Islet precursor cell (in vitro differentiated cells): ENCODE results near the gene GPR25.
A peak's percentile ranks its signal among the peaks of the same experiment; 100 is the strongest.

ENCODE experiments used
- DNase-seq: peaks from one replicate; pipeline ENCODE4 v3.0.0-alpha.2; 2018

GPR25 gene

GRCh38 chr1:200873671-200874397, 1.1 kb downstream of the GPR25 start:
- DNase-seq = peak; percentile 54

DNA sequence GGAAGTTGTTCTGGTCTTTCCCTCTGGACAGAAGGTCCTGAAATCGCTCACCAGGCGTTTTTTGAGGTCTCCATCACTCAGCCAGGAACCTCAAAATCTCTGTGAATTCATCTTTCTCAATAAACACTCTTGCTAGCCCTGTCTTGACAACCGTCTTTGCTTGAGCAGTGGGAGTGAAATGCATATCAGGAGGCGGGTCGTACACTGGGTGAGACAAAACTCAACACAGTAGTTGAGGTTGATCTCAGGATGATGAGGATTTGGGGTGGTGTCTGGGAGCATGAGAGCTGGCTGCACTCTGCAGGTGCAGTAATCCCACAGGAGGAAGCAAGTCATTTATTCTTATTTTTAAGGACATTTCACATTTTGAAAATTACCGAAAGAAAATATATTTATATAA, 1.9 kb downstream of the GPR25 start:
- DNase-seq = no peak

DNA sequence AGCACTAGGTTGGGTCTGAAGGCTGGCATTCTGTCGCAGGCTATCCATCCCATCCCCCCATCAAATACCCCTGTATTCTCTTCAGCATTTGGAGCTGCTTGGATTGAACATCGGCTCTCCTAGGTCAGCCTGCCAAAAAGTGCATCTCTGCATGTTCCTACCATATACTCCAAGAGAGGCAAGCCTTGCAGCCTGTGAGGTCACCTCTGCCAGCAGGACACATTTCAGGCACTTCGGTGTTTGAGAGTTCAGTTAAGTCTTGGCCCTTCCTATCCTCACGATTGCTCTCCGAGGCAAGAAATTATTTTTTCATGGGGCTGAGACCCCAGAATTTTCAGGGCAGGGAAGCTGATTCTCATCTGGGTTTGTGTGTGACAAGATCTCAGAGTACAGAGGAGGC, 2.6 kb downstream of the GPR25 start:
- no peak for DNase-seq

DNA sequence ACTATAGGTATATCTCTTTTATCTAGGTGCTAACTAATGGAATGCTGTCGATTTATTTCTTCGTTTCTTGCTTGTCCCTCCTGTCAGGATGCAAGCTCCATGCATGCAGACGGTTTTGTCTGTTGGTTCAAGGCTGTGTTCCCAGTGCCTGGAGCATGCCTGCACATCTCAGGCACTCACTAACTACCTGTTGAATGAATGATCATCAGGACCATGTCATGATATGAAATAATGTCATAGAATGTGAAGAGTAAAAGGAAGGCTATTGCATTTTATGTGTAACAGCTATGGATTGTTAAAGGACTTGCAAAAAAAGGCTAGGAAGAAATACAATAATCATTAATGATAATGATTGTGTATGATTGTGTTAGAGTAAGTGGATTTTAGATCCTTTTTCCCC, 4.2 kb downstream of the GPR25 start:
- DNase-seq = no peak

- no peak for DNase-seq
Measured at GRCh38 chr1:200877839-200878551, 5.2 kb downstream of the GPR25 start.

DNA sequence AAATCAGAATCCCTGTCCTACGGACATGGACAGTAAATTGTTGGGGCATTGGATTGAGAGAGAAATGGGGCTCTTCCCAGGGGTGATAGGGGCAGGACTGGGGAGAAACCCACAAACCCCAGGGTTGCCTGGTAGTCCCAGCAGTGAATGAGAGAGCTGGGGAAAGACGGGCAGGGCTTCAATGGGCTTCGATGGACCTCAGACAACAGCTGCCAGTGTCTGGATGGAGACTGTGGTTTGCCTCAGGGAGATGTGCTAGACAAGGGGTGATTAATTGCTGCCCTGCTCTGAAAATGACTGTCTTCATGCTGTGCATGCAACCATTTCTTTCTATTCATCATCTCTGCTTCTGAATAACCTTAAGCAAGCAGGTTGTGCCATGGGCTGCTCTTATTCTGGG, 7.4 kb downstream of the GPR25 start:
- peak; percentile 68 for DNase-seq

- peak; percentile 20 for DNase-seq
Measured at GRCh38 chr1:200883118-200883517, 10.3 kb downstream of the GPR25 start.

DNA sequence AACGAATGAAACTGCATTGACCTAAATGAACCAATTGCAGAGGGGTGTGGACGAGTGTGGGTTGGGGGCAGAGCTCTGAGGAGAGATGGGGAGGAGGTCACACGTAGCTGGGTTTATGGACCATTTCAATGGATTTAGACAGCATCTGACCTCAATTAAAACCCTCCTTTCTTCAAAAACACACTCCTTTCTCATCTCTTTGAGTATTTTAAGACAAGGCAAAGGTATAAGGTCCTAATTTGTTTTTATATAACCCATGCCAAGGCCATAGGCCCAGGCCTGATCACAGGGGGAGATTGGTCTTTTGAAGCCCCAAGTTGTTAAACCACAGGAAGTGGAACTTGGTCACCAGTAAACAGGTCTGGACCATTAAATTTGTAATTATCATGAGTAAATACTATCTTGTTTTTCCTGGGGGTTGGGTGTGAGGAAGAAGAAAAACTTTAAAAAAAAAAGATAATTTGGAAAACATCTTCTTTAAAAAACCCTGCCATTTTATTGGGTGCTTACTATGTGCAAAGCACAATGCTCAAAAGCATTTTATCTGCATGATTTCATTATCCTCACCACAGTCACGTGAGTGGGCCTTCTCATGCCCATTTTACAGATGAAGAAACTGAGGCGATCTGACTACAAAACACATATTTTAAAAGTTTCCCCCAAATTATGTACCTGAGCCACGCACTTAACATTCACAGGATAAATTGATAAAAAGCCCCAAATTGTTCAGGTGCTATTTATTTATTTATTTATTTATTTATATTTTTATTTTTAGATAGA, 13.0 kb downstream of the GPR25 start:
- DNase-seq = no peak

DNA sequence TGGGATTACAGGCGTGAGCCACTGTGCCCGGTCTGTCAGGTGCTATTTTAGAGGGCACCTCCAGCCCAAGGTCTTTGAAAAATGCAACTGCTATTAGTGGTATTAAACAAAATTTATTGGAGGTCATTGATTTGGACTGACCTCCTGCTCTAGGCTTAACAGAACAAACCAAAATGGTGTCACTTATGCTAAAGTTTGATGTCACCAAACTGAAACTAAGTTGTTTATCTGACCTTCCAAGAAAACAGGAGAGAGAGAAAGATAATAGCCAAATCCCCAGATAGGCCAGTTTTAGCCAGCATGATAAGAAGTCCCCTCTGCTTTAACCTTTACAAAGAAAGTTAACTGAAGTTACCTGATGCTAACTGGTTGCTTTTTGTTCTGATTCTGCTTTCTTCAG, 13.8 kb downstream of the GPR25 start:
- no peak for DNase-seq

GRCh38 chr1:200887036-200887435, 14.3 kb downstream of the GPR25 start:
- no peak for DNase-seq

GRCh38 chr1:200887772-200888348, 15.1 kb downstream of the GPR25 start:
- DNase-seq = no peak

- DNase-seq = peak; percentile 81
Measured at GRCh38 chr1:200888349-200888838, 15.6 kb downstream of the GPR25 start.

DNA sequence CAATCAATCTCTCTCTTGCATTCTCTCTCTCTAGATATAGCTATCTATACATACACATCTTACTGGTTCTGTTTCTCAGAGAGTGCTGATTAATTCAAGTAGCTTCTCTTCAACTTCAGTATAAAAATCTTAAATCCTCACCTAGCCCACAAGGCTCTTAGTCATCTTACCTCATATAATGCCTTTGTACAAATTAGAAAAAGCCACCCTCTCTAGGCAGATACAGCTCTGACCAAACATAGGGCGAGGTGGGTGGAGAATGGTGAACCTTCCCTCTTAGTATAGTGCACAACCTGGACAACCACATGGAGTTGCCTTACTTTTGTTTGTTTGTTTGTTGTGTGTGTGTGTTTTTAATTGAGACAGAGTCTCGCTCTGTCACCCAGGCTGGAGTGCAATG, 16.8 kb downstream of the GPR25 start:
- no peak for DNase-seq

- DNase-seq = no peak
Measured at GRCh38 chr1:200890027-200890426, 17.2 kb downstream of the GPR25 start.

DNA sequence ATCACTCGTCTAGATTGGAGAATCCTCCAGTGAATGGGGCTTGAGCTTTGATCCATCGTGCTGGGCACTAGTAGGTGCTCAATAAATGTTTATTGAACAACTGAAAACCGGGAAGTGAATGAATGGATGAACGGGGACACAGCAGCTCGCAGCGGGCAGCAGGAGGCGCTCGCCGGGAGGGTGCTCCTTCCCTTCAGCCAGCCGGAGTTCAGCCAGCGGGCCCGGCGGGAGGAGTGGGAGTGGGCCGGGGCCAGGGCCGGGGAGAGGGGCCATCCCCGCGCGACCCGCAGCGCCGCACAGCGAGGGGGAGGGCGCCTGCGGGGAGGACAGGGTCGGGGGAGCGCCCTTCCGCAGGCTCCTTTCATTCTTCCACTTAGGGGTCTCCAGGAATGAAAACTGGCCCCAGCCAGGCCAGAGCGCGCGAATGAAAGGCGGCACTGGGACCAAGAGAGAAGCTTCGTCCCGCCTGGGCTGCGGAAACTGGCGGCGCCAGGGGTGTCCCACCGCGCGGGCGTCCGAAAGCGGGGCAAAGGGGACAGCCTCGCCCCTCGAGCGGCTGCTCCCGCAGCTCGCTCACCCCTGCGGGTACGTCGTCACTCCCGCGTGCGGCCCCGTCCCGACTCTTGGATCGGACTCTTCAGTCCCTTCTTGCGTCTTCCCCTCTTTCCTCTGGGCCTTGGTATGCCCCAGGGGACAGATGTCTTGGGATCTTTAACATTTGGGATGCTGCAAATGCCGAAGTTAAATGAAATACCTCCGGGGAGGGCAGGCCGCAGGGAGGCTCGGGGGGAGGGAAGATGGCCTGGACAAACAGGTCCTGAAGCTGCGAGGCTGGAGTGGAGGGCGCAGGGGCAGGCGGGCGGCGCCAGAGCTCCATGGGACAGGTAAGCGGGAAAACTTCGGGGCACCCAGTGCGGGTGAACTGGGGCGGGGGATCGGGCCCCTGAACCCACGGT, 18.3 kb downstream of the GPR25 start:
- peak; percentile 95 for DNase-seq

GRCh38 chr1:200891774-200892157, 19.0 kb downstream of the GPR25 start:
- DNase-seq = peak; percentile 91

- no peak for DNase-seq
Measured at GRCh38 chr1:200892546-200892945, 19.8 kb downstream of the GPR25 start.

- DNase-seq = no peak
Measured at GRCh38 chr1:200892958-200893357, 20.2 kb downstream of the GPR25 start.

GRCh38 chr1:200893411-200893901, 20.7 kb downstream of the GPR25 start:
- DNase-seq = no peak

- peak; percentile 84 for DNase-seq
Measured at GRCh38 chr1:200894712-200895442, 22.1 kb downstream of the GPR25 start, which contains the start of gene INAVA. Gene INAVA (plus strand): TSS chr1:200894900. CDS start chr1:200898401, 3,501 bp downstream.

DNA sequence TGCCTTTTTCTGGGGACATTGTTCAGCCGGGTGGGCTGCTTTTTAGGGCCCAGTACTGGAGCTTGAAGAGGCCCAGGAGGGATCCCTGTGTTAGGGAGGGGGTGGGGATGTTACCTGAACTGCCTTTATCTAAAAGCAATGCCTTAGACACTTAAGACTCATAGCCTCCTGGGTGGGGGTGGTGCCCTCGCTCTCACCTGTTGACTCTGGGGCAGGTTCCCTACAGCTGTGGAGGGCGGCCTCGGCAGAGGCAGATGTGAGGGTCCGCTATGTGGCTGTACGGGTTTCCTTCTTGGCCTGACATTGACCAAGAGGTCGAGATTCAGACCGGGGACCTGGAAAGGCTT, 22.6 kb downstream of the GPR25 start:
- DNase-seq = no peak
